NT2/D1 (cell line): ENCODE results near the gene ETFBKMT.

Source experiments
- DNase-seq: peaks from one replicate; pipeline ENCODE4 v3.0.0-alpha.2; 2011; ENCODE audit warnings: low read depth, low spot score
- H3K27me3 ChIP-seq: 2 replicates; pipeline ENCODE4 v1.6.0; 2011; ENCODE audit warnings: mild to moderate bottlenecking; ENCODE audit not compliant: insufficient read length, insufficient read depth
- H3K36me3 ChIP-seq: 2 replicates; pipeline ENCODE4 v1.6.1; 2011; ENCODE audit warnings: mild to moderate bottlenecking, low read length, mixed read lengths; ENCODE audit not compliant: insufficient read depth, insufficient read length
- H3K4me1 ChIP-seq: 2 replicates; pipeline ENCODE4 v1.5.1; 2011; ENCODE audit not compliant: insufficient read depth, insufficient read length
- H3K4me3 ChIP-seq: 2 replicates; pipeline ENCODE4 v1.5.1; 2011; ENCODE audit warnings: low read depth; ENCODE audit not compliant: insufficient read length
- H3K9ac ChIP-seq: 2 replicates; pipeline ENCODE4 v1.6.0; 2011; ENCODE audit warnings: low read depth; ENCODE audit not compliant: insufficient read length
- H3K9me3 ChIP-seq: 2 replicates; pipeline ENCODE4 v1.5.1; 2011; ENCODE audit warnings: mild to moderate bottlenecking, low read length; ENCODE audit not compliant: insufficient read depth
- SUZ12 ChIP-seq: IDR thresholded peaks from 2 replicates; pipeline ENCODE4 v1.6.1; 2011; ENCODE audit not compliant: insufficient read length, insufficient read depth; ENCODE audit errors: extremely low read depth
- YY1 ChIP-seq: IDR thresholded peaks from 2 replicates; pipeline ENCODE4 v1.6.1; 2011; ENCODE audit not compliant: insufficient read length, insufficient read depth
- ZNF274 ChIP-seq: IDR thresholded peaks from 2 replicates; pipeline ENCODE4 v1.6.1; 2011; ENCODE audit warnings: mild to moderate bottlenecking, low read depth, low read length

ETFBKMT gene, protein sequence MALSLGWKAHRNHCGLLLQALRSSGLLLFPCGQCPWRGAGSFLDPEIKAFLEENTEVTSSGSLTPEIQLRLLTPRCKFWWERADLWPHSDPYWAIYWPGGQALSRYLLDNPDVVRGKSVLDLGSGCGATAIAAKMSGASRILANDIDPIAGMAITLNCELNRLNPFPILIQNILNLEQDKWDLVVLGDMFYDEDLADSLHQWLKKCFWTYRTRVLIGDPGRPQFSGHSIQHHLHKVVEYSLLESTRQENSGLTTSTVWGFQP

DNA sequence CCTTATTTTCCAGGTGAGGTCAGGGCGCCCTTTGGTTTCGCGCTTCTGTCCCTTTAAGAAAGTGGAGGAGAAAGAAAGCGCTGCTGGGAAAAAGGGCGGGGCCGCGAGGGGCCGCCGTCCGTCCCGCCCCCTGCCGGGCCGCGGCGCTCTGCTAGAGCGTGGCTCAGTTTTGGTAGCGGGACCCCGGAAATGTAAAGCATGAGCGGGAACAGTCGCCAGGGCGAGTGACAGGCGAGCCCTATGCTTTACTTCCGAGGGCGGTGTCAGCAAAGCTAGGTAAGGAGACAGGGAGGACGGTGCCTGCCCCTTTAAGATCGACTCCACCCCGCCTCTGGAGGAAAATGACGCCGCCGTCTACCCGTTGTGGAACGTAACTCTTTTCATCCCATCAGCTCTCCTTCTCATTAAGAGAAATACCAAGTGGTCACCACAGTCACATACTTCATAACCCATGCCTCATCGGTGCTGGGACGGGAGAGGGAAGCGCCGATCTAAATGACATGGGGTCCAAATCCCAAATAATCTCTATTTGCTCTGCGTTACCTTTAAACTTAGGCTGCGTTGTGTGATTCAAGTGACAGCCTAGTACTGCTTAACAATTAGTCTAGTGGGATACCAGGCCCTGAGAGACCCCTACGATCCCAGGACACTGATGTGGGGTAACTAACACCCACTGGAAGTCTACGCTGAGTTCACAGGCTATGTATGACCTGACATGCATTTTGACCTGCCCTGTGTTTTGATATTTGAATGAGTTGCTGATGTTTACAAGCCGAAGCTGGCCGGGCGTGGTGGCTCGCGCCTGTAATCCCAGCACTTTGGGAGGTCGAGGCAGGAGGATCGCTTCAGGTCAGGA is at the start of gene ETFBKMT:
TSS of gene ETFBKMT (plus strand) at position 602 of the 856 bp plus-strand sequence. CDS start 2,266 bp downstream, outside the sequence.
- TF ChIP-seq SUZ12 (no peak), ZNF274 (no peak), YY1 (no peak)
- DNase-seq: peak; percentile 94
- Histone ChIP-seq H3K4me3 (peak within 1 kb of the TSS; percentile 68), H3K36me3 (no peaks in the 10 kb centered on the region), H3K4me1 (no peaks in the 10 kb centered on the region), H3K9ac (peak within 1 kb of the TSS; percentile 78), H3K27me3 (no peaks in the 10 kb centered on the region), H3K9me3 (no peaks in the 10 kb centered on the region)

DNA sequence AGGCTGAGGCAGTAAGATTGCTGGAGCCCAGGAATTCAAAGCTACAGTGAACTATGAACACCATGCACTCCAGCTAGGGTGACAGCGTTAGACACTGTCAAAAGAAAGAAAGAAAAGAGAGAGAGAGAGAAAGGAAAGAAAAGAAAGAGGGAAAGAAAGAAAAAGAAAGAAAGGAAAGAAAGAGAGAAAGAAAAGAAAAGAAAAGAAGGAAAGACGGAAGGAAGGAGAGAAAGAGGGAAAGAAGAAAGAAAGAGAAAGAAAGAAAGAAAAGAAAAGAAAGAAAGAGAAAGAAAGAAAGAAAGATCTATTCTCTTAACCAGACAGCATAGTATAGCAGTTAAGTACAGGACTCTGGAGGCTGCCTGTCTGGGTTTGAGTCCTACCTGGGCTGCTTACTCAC is 46.7 kb upstream of the ETFBKMT start:
- Histone ChIP-seq H3K4me1 (no peaks in the 10 kb centered on the region), H3K9me3 (peaks cover 22% of the 10 kb centered on the region), H3K36me3 (no peaks in the 10 kb centered on the region), H3K4me3 (no peak overlapping the region), H3K27me3 (no peaks in the 10 kb centered on the region), H3K9ac (no peak overlapping the region)
- no peak for DNase-seq
- TF ChIP-seq YY1 (no peak), ZNF274 (no peak), SUZ12 (no peak)

DNA sequence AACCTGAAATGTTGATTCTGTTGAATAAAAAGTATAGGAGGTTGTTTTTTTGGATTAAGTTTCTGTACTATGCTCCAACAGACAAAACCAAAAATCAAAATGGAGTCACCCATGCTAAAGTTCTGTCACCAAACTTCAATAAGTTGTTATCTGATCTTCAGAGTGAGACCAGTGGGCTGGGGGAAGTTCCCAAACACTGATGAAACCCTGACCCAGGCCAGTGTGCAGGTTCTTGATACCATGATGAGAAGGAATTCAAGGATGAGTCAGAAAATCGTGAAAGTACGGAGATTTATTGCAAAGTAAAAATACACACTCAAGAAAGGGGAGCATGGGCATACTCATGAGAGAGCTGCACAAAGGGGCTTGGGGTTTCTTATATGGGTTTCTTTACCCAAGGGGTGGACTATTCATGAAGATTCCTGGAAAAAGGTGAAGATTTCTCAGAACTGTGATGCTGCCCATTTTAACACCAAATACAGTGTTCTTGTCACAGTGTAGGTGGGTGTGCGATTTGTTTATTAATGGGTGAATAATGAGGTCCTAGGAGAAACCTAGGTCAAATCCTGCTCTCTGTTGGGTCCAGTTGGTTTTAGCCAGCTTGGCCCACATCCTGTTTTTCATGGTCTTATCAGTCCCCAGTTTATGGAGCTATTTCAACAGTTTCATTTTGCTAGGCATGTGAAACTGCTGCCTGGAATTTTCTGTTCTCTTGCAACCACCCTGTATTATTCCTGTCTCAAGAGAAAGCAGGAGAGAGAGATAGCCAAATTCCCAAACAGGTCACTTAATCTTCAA is 41.1 kb upstream of the ETFBKMT start:
- DNase-seq: no peak
- Histone ChIP-seq H3K9me3 (no peaks in the 10 kb centered on the region), H3K4me1 (no peaks in the 10 kb centered on the region), H3K27me3 (no peaks in the 10 kb centered on the region), H3K9ac (no peak overlapping the region), H3K36me3 (no peaks in the 10 kb centered on the region), H3K4me3 (no peak overlapping the region)
- TF ChIP-seq ZNF274 (no peak), SUZ12 (no peak), YY1 (no peak)

DNA sequence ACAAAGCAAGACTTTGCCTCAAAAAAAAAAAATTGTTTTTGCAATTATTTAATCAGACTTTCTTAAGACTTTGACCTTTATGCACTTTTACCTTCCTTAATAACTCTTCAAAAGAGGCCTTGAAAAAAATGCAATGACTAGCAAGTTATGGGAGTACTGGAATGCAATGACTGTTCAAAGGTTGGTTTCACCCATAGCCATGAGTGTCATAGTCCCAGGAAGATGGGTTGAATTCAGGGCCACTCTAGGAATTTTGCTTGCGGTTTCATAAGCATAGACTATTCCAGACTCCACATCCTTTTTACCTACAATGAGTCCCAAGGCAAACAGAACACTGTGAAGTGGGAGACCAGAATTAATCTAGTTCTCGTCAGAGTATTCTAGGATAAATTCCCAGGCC is 39.2 kb upstream of the ETFBKMT start:
- no peak for DNase-seq
- TF ChIP-seq SUZ12: no peak
- no peak for TF ChIP-seq YY1
- TF ChIP-seq ZNF274: no peak
- H3K4me1 ChIP-seq: no peaks in the 10 kb centered on the region
- H3K36me3 ChIP-seq: no peaks in the 10 kb centered on the region
- H3K4me3 ChIP-seq: no peak overlapping the region
- no peaks in the 10 kb centered on the region for H3K27me3 ChIP-seq
- no peaks in the 10 kb centered on the region for H3K9me3 ChIP-seq
- H3K9ac ChIP-seq: no peak overlapping the region

DNA sequence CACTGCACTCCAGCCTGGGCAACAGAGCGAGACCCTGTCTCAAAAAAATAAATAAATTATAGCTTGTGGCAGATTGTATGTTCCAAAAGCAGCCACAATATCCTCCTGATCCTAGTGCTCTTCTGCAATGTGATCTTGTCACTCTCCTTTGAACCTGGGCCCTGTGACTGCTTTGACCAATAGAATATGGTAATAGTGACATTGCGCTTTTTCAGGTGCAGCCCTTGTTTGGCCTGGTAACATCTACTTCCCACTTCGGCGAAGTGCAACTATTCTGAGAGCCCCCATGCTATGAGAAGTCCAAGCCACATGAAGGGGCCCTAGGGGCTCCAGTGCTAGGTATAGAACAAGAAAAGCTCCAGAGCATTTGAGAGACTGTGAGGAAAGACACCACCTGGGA is 37.5 kb upstream of the ETFBKMT start:
- TF ChIP-seq ZNF274 (no peak), SUZ12 (no peak), YY1 (no peak)

DNA sequence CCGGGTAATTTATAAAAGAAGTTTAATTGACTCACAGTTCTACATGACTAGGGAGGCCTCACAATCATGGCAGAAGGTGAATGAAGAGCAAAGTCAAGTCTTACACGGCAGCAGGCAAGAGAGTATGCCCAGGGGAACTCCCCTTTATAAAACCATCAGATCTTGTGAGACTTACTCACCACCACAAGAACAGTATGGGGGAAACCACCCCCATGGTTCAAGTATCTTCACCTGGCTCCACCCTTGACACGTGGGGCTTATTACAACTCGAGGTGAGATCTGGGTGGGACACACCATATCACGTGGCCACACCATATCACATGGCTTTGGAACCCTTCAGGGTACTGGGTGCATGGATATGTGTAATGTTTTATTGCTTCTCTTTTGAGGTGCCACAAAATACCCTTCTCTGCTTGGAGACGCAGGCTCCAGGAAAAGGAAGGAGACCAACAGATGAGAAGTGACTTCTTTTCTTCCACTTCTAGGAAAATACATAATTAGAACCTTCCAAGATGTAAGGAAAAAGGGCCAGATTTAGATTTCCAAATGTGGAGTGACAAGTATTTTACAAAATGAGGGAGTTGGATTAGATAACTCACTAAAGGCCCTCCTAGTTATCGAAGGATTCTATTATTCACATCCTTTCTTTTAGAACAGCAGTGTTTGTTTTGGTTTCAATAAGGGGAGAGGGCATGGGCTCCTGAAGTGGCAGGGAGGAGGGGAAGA is 33.1 kb upstream of the ETFBKMT start:
- H3K4me1 ChIP-seq: peaks cover 3% of the 10 kb centered on the region
- no peak overlapping the region for H3K9ac ChIP-seq
- no peak overlapping the region for H3K4me3 ChIP-seq
- no peaks in the 10 kb centered on the region for H3K9me3 ChIP-seq
- no peak for DNase-seq
- no peaks in the 10 kb centered on the region for H3K27me3 ChIP-seq
- TF ChIP-seq SUZ12: no peak
- no peak for TF ChIP-seq ZNF274
- no peak for TF ChIP-seq YY1
- H3K36me3 ChIP-seq: no peaks in the 10 kb centered on the region

More for the DNA sequence above, 37.5 kb upstream of the ETFBKMT start:
- Histone ChIP-seq H3K9ac (no peak overlapping the region), H3K4me3 (no peak overlapping the region), H3K27me3 (no peaks in the 10 kb centered on the region), H3K36me3 (no peaks in the 10 kb centered on the region), H3K4me1 (no peaks in the 10 kb centered on the region), H3K9me3 (no peaks in the 10 kb centered on the region)
- no peak for DNase-seq
